Testis (tissue), 3 donors: Measurements from ENCODE around the gene LILRB2. TPM values are rescaled to one million over a fixed set of nuclear protein-coding genes. Genes with fewer than 3 reads are reported as not detected.

ENCODE experiments used
- microRNA-seq, 2 donors: library from miRNA; unstranded; fragments of <30 nt; microRNA quantifications; one replicate each; pipeline ENCODE4, GENCODE V29; 2016; ENCODE audit warnings: borderline number of aligned reads in 2 of 2, borderline replicate concordance in 1 of 2
- polyA plus RNA-seq: library from polyadenylated mRNA; stranded (reverse); fragments of 350-450 nt; fragmentation: Illumina TruSeq; extraction: RNeasy Lipid Tissue Mini Kit (QIAGEN cat#74804); gene quantifications from one replicate; pipeline ENCODE4 v1.2.3, GENCODE V29; 2014; ENCODE audit warnings: low read depth, low replicate concordance; ENCODE audit not compliant: insufficient read depth
- small RNA-seq, 2 donors: library from RNA; depleted of rRNA; stranded (forward); fragments of <200 nt; gene quantifications; one replicate each; pipeline ENCODE3, GENCODE V24; 2016
- total RNA-seq, 2 donors: library from RNA; depleted of rRNA; stranded (reverse); fragments of >200 nt; gene quantifications; one replicate each; pipeline ENCODE4 v1.2.3, GENCODE V29; 2016

LILRB2 gene
- total and polyA plus RNA-seq, 3 donors from 2014 or later: 0.71 to 3.0 (median 0.99) TPM

Small RNA genes lying within 50 kb of the gene (microRNA-seq; reads per million reads assigned to microRNA genes)
- 0 reads per million in 2 donors for gene MIR4752

Small RNA genes lying within 50 kb of the gene (small RNA-seq; reads per million reads assigned to genes)
- 0 reads per million in 2 donors for gene AC245884.12
- 0 reads per million in 2 donors for gene MIR4752
- gene RNU6-1307P: 0 reads per million in 2 donors

Other genes with a start within 250 kb of the LILRB2 start
- gene VSTM1, start 217.2 kb downstream of the LILRB2 start, total RNA-seq: not detected
- gene VSTM1, start 217.2 kb downstream of the LILRB2 start, polyA plus RNA-seq: 1.4 TPM
- under 1 TPM in 1 of 2 donors, not detected in 1; 0.37 TPM for gene TARM1, start 199.7 kb downstream of the LILRB2 start, total RNA-seq
- not detected for gene TARM1, start 199.7 kb downstream of the LILRB2 start, polyA plus RNA-seq
- gene OSCAR, start 180.3 kb downstream of the LILRB2 start, total RNA-seq: 1 to 10 TPM; 1.2 to 1.7 TPM
- 1.7 TPM for gene OSCAR, start 180.3 kb downstream of the LILRB2 start, polyA plus RNA-seq
- gene NDUFA3, start 178.3 kb downstream of the LILRB2 start, total RNA-seq: 10 to 100 TPM; 40.0 to 55.6 TPM
- gene NDUFA3, start 178.3 kb downstream of the LILRB2 start, polyA plus RNA-seq: 251 TPM
- gene TFPT, start 165.5 kb downstream of the LILRB2 start, total RNA-seq: 10 to 100 TPM; 11.2 to 12.9 TPM
- 16.0 TPM for gene TFPT, start 165.5 kb downstream of the LILRB2 start, polyA plus RNA-seq
- gene PRPF31, start 165.4 kb downstream of the LILRB2 start, total RNA-seq: 10 to 100 TPM; 60.1 to 66.6 TPM
- gene PRPF31, start 165.4 kb downstream of the LILRB2 start, polyA plus RNA-seq: 56.4 TPM
- gene CNOT3, start 143.3 kb downstream of the LILRB2 start, total RNA-seq: 10 to 100 TPM; 79.3 to 79.9 TPM
- 94.3 TPM for gene CNOT3, start 143.3 kb downstream of the LILRB2 start, polyA plus RNA-seq
- 10 to 100 TPM; 10.2 to 12.8 TPM for gene LENG1, start 121.4 kb downstream of the LILRB2 start, total RNA-seq
- 20.6 TPM for gene LENG1, start 121.4 kb downstream of the LILRB2 start, polyA plus RNA-seq
- under 1 TPM; 0.31 to 0.43 TPM for gene TMC4, start 108.0 kb downstream of the LILRB2 start, total RNA-seq
- 4.1 TPM for gene TMC4, start 108.0 kb downstream of the LILRB2 start, polyA plus RNA-seq
- gene MBOAT7, start 91.5 kb downstream of the LILRB2 start, total RNA-seq: 100 to 1,000 TPM; 479 to 482 TPM
- 218 TPM for gene MBOAT7, start 91.5 kb downstream of the LILRB2 start, polyA plus RNA-seq
- gene TSEN34, start 89.8 kb downstream of the LILRB2 start, total RNA-seq: 100 to 1,000 TPM; 162 to 177 TPM
- gene TSEN34, start 89.8 kb downstream of the LILRB2 start, polyA plus RNA-seq: 73.1 TPM
- gene RPS9, start 80.3 kb downstream of the LILRB2 start, total RNA-seq: 1,000 to 10,000 TPM in 1 of 2 donors, 100 to 1,000 TPM in 1; 648 to 1,251 TPM
- gene RPS9, start 80.3 kb downstream of the LILRB2 start, polyA plus RNA-seq: 969 TPM
- gene LILRB3, start 58.1 kb downstream of the LILRB2 start, total RNA-seq: 10 to 100 TPM in 1 of 2 donors, 1 to 10 TPM in 1; 3.6 to 11.0 TPM
- 4.9 TPM for gene LILRB3, start 58.1 kb downstream of the LILRB2 start, polyA plus RNA-seq
- gene LILRA6, start 38.3 kb downstream of the LILRB2 start, total RNA-seq: 1 to 10 TPM in 1 of 2 donors, under 1 TPM in 1; 0.37 to 1.5 TPM
- gene LILRA6, start 38.3 kb downstream of the LILRB2 start, polyA plus RNA-seq: 2.7 TPM
- gene LILRB5, start 23.8 kb downstream of the LILRB2 start, total RNA-seq: 1 to 10 TPM; 1.9 to 4.4 TPM
- gene LILRB5, start 23.8 kb downstream of the LILRB2 start, polyA plus RNA-seq: 8.7 TPM
- 1 to 10 TPM; 1.1 to 1.2 TPM for gene LILRA5, start 32.1 kb upstream of the LILRB2 start, total RNA-seq
- gene LILRA5, start 32.1 kb upstream of the LILRB2 start, polyA plus RNA-seq: 1.4 TPM
- gene LILRA4, start 58.1 kb upstream of the LILRB2 start, total RNA-seq: under 1 TPM in 1 of 2 donors, not detected in 1; 0.81 TPM
- 0.50 TPM for gene LILRA4, start 58.1 kb upstream of the LILRB2 start, polyA plus RNA-seq
- gene LAIR1, start 83.8 kb upstream of the LILRB2 start, total RNA-seq: 1 to 10 TPM; 6.4 to 7.1 TPM
- gene LAIR1, start 83.8 kb upstream of the LILRB2 start, polyA plus RNA-seq: 13.4 TPM
- gene TTYH1, start 134.4 kb upstream of the LILRB2 start, total RNA-seq: 100 to 1,000 TPM; 226 to 248 TPM
- 126 TPM for gene TTYH1, start 134.4 kb upstream of the LILRB2 start, polyA plus RNA-seq
- gene LENG8, start 168.1 kb upstream of the LILRB2 start, total RNA-seq: 100 to 1,000 TPM; 313 to 507 TPM
- 167 TPM for gene LENG8, start 168.1 kb upstream of the LILRB2 start, polyA plus RNA-seq
- 1 to 10 TPM; 5.6 to 5.8 TPM for gene LENG9, start 182.7 kb upstream of the LILRB2 start, total RNA-seq
- 1.9 TPM for gene LENG9, start 182.7 kb upstream of the LILRB2 start, polyA plus RNA-seq
- gene CDC42EP5, start 192.2 kb upstream of the LILRB2 start, total RNA-seq: 10 to 100 TPM; 10.2 to 11.9 TPM
- gene CDC42EP5, start 192.2 kb upstream of the LILRB2 start, polyA plus RNA-seq: 7.8 TPM
- gene LAIR2, start 221.7 kb upstream of the LILRB2 start, total RNA-seq: not detected
- gene LAIR2, start 221.7 kb upstream of the LILRB2 start, polyA plus RNA-seq: 0.65 TPM